AG10803 (cell line): Measurements from ENCODE around the gene HAND1.

Experiments used
- DNase-seq: peaks from one replicate; pipeline ENCODE4 v3.0.0; 2010; ENCODE audit warnings: low read depth
- H3K4me3 ChIP-seq: 2 replicates; pipeline ENCODE4 v1.5.1; 2011; ENCODE audit warnings: mild to moderate bottlenecking, low read length, control low read depth
- TF ChIP-seq, protein P1 (sequence below): conservative IDR thresholded peaks from 2 replicates; pipeline ENCODE4 v1.5.1; 2011; ENCODE audit warnings: mild to moderate bottlenecking, low read length, control low read depth, inconsistent platforms

HAND1 gene

DNA sequence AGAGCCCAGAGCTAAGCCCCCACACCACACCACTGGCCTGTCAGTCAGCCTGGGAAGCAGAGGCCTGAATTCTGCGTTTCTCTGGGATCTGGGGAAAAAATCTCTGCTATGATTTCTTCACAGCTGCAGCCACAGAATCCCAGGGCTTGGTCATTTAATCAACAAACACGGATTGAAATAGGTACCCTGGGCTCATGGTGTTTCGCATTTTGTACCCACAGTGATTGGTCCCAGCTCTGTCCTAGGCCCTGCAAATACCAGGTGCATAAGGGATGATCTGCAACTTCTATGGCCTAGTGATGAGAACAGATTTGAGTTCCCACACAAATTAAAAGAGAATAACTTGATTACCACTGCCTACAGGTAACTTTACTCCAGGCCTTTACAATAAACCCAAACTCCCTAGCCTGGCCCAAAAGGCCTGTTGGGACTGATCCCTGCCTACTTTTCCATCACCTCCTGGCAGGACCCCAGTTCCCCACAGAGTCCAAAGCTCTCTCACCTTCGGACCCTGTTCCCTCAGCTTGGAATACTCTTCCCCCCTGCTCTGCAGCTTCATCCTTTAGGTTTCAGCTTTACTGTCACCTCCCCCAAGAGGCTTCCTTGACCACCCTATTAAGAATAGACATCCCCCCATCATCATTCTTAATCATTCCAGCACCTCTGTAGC is 46.9 kb downstream of the HAND1 start:
- H3K4me3 ChIP-seq = no peak overlapping the region
- no peak for DNase-seq
- TF ChIP-seq, protein P1, sequence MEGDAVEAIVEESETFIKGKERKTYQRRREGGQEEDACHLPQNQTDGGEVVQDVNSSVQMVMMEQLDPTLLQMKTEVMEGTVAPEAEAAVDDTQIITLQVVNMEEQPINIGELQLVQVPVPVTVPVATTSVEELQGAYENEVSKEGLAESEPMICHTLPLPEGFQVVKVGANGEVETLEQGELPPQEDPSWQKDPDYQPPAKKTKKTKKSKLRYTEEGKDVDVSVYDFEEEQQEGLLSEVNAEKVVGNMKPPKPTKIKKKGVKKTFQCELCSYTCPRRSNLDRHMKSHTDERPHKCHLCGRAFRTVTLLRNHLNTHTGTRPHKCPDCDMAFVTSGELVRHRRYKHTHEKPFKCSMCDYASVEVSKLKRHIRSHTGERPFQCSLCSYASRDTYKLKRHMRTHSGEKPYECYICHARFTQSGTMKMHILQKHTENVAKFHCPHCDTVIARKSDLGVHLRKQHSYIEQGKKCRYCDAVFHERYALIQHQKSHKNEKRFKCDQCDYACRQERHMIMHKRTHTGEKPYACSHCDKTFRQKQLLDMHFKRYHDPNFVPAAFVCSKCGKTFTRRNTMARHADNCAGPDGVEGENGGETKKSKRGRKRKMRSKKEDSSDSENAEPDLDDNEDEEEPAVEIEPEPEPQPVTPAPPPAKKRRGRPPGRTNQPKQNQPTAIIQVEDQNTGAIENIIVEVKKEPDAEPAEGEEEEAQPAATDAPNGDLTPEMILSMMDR = no peak

DNA sequence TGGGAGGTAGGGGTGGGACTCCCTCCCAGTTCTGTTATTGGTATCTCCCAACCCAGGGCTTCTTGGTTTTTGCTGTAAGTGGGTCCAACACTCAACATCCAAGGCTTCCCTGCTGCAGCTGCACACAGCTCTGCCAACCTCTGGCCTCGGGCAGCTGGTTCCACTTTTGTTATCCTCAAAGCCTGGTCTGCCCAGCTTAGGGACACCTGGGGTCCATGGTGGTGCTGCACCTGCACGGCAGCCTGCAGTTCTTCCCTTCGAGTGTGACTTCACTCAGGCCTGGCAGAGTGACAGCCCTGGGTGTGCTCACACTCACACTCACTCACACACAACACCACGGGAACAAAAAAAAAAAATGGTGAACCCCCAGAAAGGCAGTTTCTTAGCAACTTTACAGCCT is 47.6 kb downstream of the HAND1 start:
- H3K4me3 ChIP-seq = no peak overlapping the region
- DNase-seq = no peak
- TF ChIP-seq, protein P1 = no peak

DNA sequence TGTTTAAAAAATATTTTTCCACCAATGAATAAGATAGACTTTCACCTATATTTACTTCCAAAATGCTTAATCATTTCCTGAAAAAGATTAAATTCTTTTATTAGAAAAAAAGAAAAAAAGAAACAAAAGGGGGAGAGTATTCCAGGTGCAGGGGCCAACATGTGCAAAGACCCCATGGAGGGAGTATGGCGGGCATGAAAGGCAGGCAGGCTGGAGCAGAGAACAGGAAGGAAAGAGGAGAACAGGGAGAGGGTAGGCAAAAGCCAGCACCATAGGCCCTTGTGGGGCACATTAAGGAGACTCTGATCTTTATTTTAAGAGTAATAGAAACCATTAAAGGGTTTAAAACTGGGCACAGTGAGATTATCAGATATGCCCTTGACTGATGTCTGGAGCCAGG is 48.7 kb downstream of the HAND1 start:
- no peak overlapping the region for H3K4me3 ChIP-seq
- TF ChIP-seq, protein P1 = no peak
- DNase-seq = no peak

DNA sequence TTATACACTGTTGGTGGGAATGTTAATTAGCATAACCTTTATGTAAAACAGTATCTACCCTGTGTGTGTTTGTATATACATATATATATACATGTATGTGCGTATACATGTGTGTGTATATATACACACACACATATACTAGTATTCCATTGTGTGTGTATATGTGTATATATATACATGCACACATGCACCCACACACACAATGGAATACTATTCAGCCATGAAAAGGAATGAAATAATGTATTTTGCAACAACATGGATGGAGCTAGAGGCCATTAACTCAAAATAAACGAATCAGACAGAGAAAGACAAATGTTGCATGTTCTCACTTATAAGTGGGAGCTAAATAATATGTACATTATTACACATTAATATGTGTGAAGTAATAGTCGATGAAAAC is 49.8 kb downstream of the HAND1 start:
- TF ChIP-seq, protein P1 = no peak
- DNase-seq = no peak
- H3K4me3 ChIP-seq = no peak overlapping the region
